GM21381 (cell line): ENCODE results near the gene RSBN1.
"Not testable (repeated sequence)": the region's sequence is repeated elsewhere in the genome, so short reads cannot be mapped to it uniquely, and the experiment has no call there.

Source experiments
- ATAC-seq: cut with Tn5 transposase; IDR thresholded peaks from one replicate; pipeline ENCODE4 v1.9.1; 2021; ENCODE audit warnings: mild to moderate bottlenecking, moderate library complexity; ENCODE audit not compliant: unreplicated experiment

RSBN1 gene

GRCh38 chr1:113749402-113749801 is 62.9 kb downstream of the RSBN1 start:
- no peak for ATAC-seq

- ATAC-seq: no peak
Measured at GRCh38 chr1:113747376-113747775, 64.9 kb downstream of the RSBN1 start.

GRCh38 chr1:113745425-113745824 is 66.9 kb downstream of the RSBN1 start:
- no peak for ATAC-seq

- ATAC-seq: no peak
Measured at GRCh38 chr1:113744114-113744513, 68.2 kb downstream of the RSBN1 start.

GRCh38 chr1:113742515-113742914 is 69.8 kb downstream of the RSBN1 start:
- ATAC-seq: no peak

- ATAC-seq: no peak
Measured at GRCh38 chr1:113734357-113735055, 77.8 kb downstream of the RSBN1 start.

GRCh38 chr1:113732802-113733201 is 79.5 kb downstream of the RSBN1 start:
- no peak for ATAC-seq

- no peak for ATAC-seq
Measured at GRCh38 chr1:113721010-113721409, 91.3 kb downstream of the RSBN1 start.

- not testable (repeated sequence) for ATAC-seq
Measured at GRCh38 chr1:113718621-113719020, 93.7 kb downstream of the RSBN1 start.

GRCh38 chr1:113717506-113717905 is 94.8 kb downstream of the RSBN1 start:
- ATAC-seq: not testable (repeated sequence)

GRCh38 chr1:113714606-113715269 is 97.5 kb downstream of the RSBN1 start:
- no peak for ATAC-seq
